Left lung (tissue), 10 donors: ENCODE results near the gene SLC12A3. TPM values are rescaled to one million over a fixed set of nuclear protein-coding genes. Genes with fewer than 3 reads are reported as not detected.

Source experiments
- ATAC-seq: fragments of 200-7000 bp; cut with Tn5 transposase; one replicate; pipeline ENCODE4 v1.9.1; 2020; ENCODE audit warnings: moderate library complexity
- DNase-seq, 4 donors: peaks; one replicate each; pipeline ENCODE4 v3.0.0-alpha.2; 2013 to 2020
- H3K27ac ChIP-seq, 2 donors: fragments of 200-600 bp; sonication (generic) in 1 of 2; one replicate each; pipeline versions ENCODE4 v1.5.0 to v1.8.0; 2020 to 2021
- H3K27me3 ChIP-seq, 2 donors: fragments of 200-600 bp; sonication (generic) in 1 of 2; one replicate each; pipeline versions ENCODE4 v1.5.0 to v1.8.0; 2020 to 2021
- H3K36me3 ChIP-seq, 2 donors: fragments of 200-600 bp; sonication (generic) in 1 of 2; one replicate each; pipeline versions ENCODE4 v1.5.0 to v1.8.0; 2020 to 2021
- H3K4me1 ChIP-seq, 2 donors: fragments of 200-600 bp; one replicate each; pipeline ENCODE4 v1.8.0; 2021
- H3K4me3 ChIP-seq, 2 donors: fragments of 200-600 bp; sonication (generic) in 1 of 2; one replicate each; pipeline versions ENCODE4 v1.5.0 to v1.8.0; 2020 to 2021; ENCODE audit warnings: mild to moderate bottlenecking in 1 of 2
- H3K9me3 ChIP-seq, 2 donors: fragments of 200-600 bp; sonication (generic) in 1 of 2; one replicate each; pipeline versions ENCODE4 v1.5.0 to v1.8.0; 2020 to 2021
- CTCF ChIP-seq, 2 donors: fragments of 200-600 bp; sonication (generic) in 1 of 2; IDR thresholded peaks; one replicate each; pipeline versions ENCODE4 v1.5.0 to v1.8.0; 2021; ENCODE audit warnings: antibody characterized with exemption in 2 of 2
- intact Hi-C, 2 donors: fragments of 100-400 bp; cut with DNase I; formaldehyde crosslinking; loops; one replicate each; pipeline versions ENCODE4 v1.11.2 to v1.14.2; 2022
- polyA plus RNA-seq, 6 donors: library from polyadenylated mRNA; unstranded; fragments of 120-200 nt; gene quantifications; one replicate each; pipeline ENCODE4 v1.2.1, GENCODE V29; 2013; ENCODE audit not compliant: insufficient read length in 6 of 6
- total RNA-seq, 2 donors: library from RNA; stranded (reverse); fragmentation: NEBNext Ultra II Directional; extraction: Animal tissue kit (Norgen Biotek cat#: 25700); gene quantifications; one replicate each; pipeline ENCODE4 v1.2.1, GENCODE V29; 2021
- donor health status: DM: no; HTN: yes; CAD: no.
- donor health status: DM: no; HTN: no; CAD: no.

Gene SLC12A3
- total and polyA plus RNA-seq, 8 donors = 0.13 to 0.49 (median 0.20) TPM; not detected in 2

- no peak for TF ChIP-seq CTCF (IDR thresholded peaks at IDR 0.05)
- Histone ChIP-seq H3K4me3 (peak overlapping the region in 1 of 2 donors; percentile 1), H3K9me3 (no peaks in the 10 kb centered on the region), H3K27me3 (no peaks in the 10 kb centered on the region), H3K27ac (no peak overlapping the region), H3K36me3 (peaks cover 9 to 93% of the 10 kb centered on the region in 2 donors), H3K4me1 (peaks cover 13 to 73% of the 10 kb centered on the region in 2 donors)
- DNase-seq (no peak), ATAC-seq (peak; percentile 41)
- intact Hi-C loops = no loop called here
Observed at GRCh38 chr16:56938664-56939513, 73.9 kb downstream of the SLC12A3 start.

DNA sequence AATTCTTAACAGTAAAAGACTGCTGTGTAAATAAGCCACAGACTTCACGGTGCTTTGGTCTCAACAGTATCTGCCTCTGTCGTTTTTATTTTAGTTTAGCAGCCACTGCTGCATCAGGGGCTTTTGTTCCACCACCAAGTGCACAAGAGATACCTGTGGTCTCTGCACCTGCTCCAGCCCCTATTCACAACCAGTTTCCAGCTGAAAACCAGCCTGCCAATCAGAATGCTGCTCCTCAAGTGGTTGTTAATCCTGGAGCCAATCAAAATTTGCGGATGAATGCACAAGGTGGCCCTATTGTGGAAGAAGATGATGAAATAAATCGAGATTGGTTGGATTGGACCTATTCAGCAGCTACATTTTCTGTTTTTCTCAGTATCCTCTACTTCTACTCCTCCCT, 74.8 kb downstream of the SLC12A3 start:
- peak; percentile 10 for ATAC-seq
- TF ChIP-seq CTCF (IDR thresholded peaks at IDR 0.05) = no peak
- Histone ChIP-seq H3K27me3 (no peaks in the 10 kb centered on the region), H3K27ac (no peak overlapping the region), H3K4me3 (no peak overlapping the region), H3K4me1 (peaks cover 13 to 64% of the 10 kb centered on the region in 2 donors), H3K9me3 (no peaks in the 10 kb centered on the region), H3K36me3 (peaks cover 9 to 100% of the 10 kb centered on the region in 2 donors)
- intact Hi-C loops = no loop called here
- DNase-seq = no peak

DNA sequence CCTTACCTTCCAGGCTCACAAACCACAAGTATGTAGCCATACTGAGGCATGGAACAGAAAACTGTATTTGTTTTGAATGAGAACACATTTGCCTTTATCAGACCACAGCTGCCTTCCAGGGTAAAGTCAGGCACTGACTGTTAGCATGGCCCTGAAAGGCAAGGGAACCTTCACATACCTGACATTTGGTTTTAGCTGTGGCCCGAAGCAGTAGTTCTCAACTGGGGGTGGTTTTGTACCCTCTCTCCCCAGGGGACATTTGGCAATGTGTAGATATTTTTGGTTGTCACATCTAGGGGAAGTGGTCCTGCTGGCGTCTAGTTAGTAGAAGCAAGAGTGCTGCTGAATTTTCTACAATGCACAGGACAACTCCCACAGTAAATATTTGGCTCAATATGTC, 76.1 kb downstream of the SLC12A3 start:
- Histone ChIP-seq H3K9me3 (no peaks in the 10 kb centered on the region), H3K4me1 (peaks cover 8 to 51% of the 10 kb centered on the region in 2 donors), H3K4me3 (no peak overlapping the region), H3K27ac (peak overlapping the region in 1 of 2 donors; percentile 10), H3K36me3 (peaks cover 9 to 100% of the 10 kb centered on the region in 2 donors), H3K27me3 (no peaks in the 10 kb centered on the region)
- TF ChIP-seq CTCF (IDR thresholded peaks at IDR 0.05) = no peak
- ATAC-seq (no peak), DNase-seq (no peak)
- intact Hi-C loops = no loop called here

- DNase-seq (no peak), ATAC-seq (no peak)
- TF ChIP-seq CTCF (IDR thresholded peaks at IDR 0.05) = no peak
- no peak overlapping the region for H3K4me3 ChIP-seq
- no peaks in the 10 kb centered on the region for H3K27me3 ChIP-seq
- H3K36me3 ChIP-seq = peaks cover 4 to 100% of the 10 kb centered on the region in 2 donors
- intact Hi-C loops = no loop called here
- H3K27ac ChIP-seq = no peak overlapping the region
- H3K9me3 ChIP-seq = no peaks in the 10 kb centered on the region
- peaks cover 5 to 43% of the 10 kb centered on the region in 2 donors for H3K4me1 ChIP-seq
Observed at GRCh38 chr16:56941856-56942331, 76.9 kb downstream of the SLC12A3 start.

GRCh38 chr16:56943761-56944375, 78.9 kb downstream of the SLC12A3 start:
- DNase-seq (no peak), ATAC-seq (no peak)
- peaks cover 0 to 98% of the 10 kb centered on the region in 2 donors for H3K36me3 ChIP-seq
- TF ChIP-seq CTCF (IDR thresholded peaks at IDR 0.05) = no peak
- H3K4me3 ChIP-seq = no peak overlapping the region
- H3K27ac ChIP-seq = no peak overlapping the region
- H3K27me3 ChIP-seq = no peaks in the 10 kb centered on the region
- H3K9me3 ChIP-seq = no peaks in the 10 kb centered on the region
- H3K4me1 ChIP-seq = peaks cover under 1 to 23% of the 10 kb centered on the region in 2 donors
- intact Hi-C loops = no loop called here
